NCI-H1930 (cell line): ENCODE results near the gene ASMTL.
"Not testable (repeated sequence)": the region's sequence is repeated elsewhere in the genome, so short reads cannot be mapped to it uniquely, and the experiment has no call there.

Experiments used
- DNase-seq, 2 experiments: peaks; one replicate each; lab custom pipeline; 2025; lab: John Stamatoyannopoulos, UW

ASMTL gene

GRCh38 chrX:1453951-1454785, 1.5 kb upstream of the ASMTL start:
- DNase-seq = no peak

- DNase-seq = no peak
These were observed 680 bp upstream of the ASMTL start for GRCh38 chrX:1453395-1453783.

- no peak for DNase-seq
These were observed 821 bp downstream of the ASMTL start for GRCh38 chrX:1451661-1452515.

- no peak for DNase-seq
These were observed 1.5 kb downstream of the ASMTL start for GRCh38 chrX:1451251-1451660.

GRCh38 chrX:1450361-1451161, 2.1 kb downstream of the ASMTL start:
- no peak for DNase-seq

GRCh38 chrX:1449823-1450149, 2.9 kb downstream of the ASMTL start:
- no peak for DNase-seq

GRCh38 chrX:1449036-1449822, 3.5 kb downstream of the ASMTL start:
- no peak for DNase-seq

- DNase-seq = not testable (repeated sequence)
These were observed 4.1 kb downstream of the ASMTL start for GRCh38 chrX:1448573-1449001.

GRCh38 chrX:1447969-1448572, 4.6 kb downstream of the ASMTL start:
- not testable (repeated sequence) for DNase-seq

- not testable (repeated sequence) for DNase-seq
These were observed 5.4 kb downstream of the ASMTL start for GRCh38 chrX:1446984-1447968.

GRCh38 chrX:1444561-1445500, 7.9 kb downstream of the ASMTL start:
- no peak for DNase-seq

GRCh38 chrX:1443496-1444075, 9.1 kb downstream of the ASMTL start:
- DNase-seq = no peak

GRCh38 chrX:1442724-1443367, 9.9 kb downstream of the ASMTL start:
- no peak for DNase-seq

GRCh38 chrX:1442016-1442665, 10.6 kb downstream of the ASMTL start:
- DNase-seq = no peak

GRCh38 chrX:1440506-1440905, 12.2 kb downstream of the ASMTL start:
- DNase-seq = no peak

- DNase-seq = no peak
These were observed 17.3 kb downstream of the ASMTL start for GRCh38 chrX:1435241-1435895.

- DNase-seq = no peak
These were observed 17.9 kb downstream of the ASMTL start for GRCh38 chrX:1434871-1435240.
